Raji (cell line): ENCODE measurements around the gene SLC5A11.

Source experiments
- POLR2A ChIP-seq: IDR thresholded peaks from 2 replicates; pipeline ENCODE4 v1.6.1; 2011; ENCODE audit warnings: low read depth, low read length, control low read depth; ENCODE audit not compliant: insufficient read depth

Gene SLC5A11

GRCh38 chr16:24826817-24827566 lies 18.8 kb upstream of the SLC5A11 start:
- no peak for TF ChIP-seq POLR2A

GRCh38 chr16:24829153-24829552 lies 16.6 kb upstream of the SLC5A11 start:
- TF ChIP-seq POLR2A, result no peak

GRCh38 chr16:24833352-24833751 lies 12.4 kb upstream of the SLC5A11 start:
- no peak for TF ChIP-seq POLR2A

DNA sequence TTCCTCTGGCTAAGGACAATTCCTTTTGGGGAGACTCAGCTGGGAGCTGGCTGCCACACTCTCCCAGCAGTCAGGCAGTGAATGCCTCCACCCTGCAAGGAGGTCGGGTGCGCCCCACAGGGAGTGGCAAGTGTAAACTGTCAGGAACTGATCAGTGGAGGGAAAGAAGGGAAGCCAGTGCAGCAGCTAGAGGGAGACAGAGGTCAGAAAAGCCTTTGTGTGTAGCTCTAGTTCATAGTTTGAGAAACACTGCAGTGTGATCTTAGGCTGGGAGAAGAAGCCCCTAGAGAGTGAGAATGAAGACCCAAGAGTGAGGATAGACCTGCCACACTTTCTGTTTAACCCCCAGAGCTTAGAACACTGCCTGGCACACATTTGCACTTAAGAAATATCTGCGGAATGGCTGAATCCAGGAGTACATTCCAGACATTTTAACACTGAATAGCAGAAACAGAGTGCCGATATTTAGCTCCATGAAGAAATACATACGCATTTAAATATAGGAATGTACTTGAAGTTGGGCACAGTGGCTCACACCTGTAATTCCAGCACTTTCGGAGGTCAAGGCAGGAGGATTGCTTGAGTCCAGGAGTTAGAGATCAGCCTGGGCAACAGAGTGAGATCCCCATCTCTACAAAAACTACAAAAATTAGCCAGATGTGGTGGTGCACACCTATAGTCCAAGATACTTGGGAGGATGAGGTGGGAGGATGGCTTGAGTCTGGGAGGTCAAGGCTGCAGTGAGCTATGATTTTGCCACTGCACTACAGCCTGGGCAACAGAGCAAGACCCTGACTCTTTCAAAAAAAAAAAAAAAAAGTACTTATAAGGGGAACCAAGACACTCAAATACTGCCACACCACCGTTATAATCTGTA lies 11.1 kb upstream of the SLC5A11 start:
- no peak for TF ChIP-seq POLR2A

GRCh38 chr16:24836836-24837235 lies 8.9 kb upstream of the SLC5A11 start:
- no peak for TF ChIP-seq POLR2A

DNA sequence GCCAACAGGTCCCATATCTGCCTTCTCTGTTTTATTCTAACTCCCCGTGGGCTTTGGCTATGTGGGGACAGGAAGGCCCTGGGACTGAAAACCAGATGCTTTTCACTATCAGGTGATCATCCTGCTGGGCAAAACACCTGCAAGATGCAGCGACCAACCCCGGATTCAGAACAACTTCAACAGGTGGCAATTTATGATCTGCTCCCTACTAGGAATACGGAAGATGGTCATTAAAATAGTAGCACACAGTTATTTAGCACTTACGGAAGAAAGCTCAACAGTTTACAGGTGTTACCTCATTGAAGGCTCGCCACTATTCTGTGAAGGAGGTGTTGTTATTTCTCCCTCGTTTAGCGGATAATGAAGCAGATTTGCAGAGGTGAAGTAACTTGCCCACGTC lies 7.8 kb upstream of the SLC5A11 start:
- no peak for TF ChIP-seq POLR2A

DNA sequence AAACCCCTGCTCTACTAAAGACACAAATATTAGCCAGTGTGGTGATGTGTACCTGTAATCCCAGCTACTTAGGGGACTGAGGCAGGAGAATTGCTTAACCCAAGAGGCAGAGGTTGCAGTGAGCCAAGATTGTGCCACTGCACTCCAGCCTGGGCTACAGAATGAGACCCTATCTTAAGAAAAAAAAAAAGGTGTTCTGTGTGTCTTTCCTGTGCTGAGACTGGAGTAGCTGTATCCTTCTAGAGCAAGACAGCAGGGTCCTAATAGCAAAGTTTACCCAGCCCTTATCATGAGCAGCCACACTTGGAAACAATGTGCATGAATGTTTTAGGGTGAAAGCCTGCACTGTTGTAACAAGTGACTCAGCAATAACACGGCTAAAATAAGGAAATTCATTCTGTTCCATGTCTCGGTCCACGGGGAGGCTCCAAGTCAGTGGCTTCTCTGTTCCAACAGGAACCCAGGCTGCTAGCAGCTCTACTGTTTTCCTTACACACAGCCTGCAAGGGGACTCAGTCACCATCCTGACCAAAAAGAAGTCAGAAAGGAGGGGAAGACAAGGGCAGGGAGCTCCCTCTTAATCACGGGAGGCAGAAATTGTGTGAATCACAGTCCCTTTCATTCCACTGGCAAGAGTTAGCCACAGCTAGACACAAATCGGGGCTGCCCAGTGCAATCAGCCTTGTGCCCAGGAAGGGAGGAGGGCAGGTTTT lies 7.1 kb upstream of the SLC5A11 start:
- TF ChIP-seq POLR2A, result no peak

GRCh38 chr16:24839347-24839972 lies 6.3 kb upstream of the SLC5A11 start:
- no peak for TF ChIP-seq POLR2A

DNA sequence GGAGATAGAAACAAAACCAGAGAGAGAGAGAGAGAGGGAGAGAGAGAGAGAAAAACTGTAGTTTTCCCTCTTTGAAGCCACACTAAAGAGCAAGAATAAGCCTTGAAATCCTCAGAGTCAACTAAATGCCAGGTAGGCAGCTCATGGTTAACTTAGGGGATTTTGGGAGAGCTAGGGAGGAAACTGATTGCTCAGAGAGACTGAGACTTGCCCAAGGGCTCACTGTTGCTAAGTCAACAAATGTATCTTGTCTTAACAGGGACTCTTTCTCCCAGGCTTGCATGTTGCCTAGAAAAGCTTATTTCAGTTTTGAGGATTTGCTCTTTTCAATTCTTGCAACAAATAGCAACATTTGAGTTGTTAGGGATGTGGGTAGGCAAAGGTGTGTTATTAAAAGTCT lies 4.5 kb upstream of the SLC5A11 start:
- no peak for TF ChIP-seq POLR2A

DNA sequence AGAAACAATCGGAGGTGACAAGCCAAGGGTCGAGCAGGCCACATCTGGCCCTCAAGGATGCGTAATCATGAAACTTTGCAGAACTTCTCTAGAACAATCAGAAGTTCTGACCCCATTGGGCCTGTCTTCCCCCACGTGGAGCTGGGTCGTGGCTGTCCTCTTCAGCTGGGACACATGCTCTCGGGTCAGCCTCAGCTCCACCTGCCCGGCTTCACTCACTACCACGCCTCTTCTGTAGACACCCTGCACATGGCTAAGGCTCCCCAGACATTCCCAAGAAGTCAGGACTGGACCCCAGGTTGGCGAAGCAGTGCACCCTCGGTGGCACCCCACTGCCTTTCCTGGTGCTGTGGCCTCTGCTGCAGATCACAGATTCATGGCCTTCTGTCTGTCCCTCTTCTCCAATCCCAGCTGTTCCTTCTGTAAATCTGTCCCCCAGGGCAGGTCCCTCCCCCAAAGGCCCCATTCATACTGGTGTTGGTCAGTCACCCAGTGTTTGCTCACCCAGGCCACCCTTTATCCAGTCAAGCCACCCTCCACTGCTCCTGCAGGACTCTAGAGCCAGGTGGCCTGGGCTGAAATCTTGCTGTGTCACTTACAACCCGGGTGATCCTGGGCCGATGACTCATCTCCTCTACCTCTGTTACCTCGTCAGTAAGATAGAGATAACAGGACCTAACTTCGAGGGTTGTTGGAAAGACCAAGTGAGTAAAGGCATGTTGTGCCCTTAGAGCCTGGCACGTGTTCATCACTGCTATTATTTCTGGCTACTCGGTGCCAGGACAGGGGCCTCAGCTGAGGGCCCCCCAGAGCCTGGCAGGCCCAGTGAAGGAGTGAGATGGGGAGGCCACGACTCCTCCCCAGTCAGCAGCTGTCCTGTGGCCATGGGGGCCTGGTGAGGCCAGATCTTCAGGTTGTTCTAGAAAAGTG lies 1.4 kb upstream of the SLC5A11 start:
- TF ChIP-seq POLR2A, result no peak

DNA sequence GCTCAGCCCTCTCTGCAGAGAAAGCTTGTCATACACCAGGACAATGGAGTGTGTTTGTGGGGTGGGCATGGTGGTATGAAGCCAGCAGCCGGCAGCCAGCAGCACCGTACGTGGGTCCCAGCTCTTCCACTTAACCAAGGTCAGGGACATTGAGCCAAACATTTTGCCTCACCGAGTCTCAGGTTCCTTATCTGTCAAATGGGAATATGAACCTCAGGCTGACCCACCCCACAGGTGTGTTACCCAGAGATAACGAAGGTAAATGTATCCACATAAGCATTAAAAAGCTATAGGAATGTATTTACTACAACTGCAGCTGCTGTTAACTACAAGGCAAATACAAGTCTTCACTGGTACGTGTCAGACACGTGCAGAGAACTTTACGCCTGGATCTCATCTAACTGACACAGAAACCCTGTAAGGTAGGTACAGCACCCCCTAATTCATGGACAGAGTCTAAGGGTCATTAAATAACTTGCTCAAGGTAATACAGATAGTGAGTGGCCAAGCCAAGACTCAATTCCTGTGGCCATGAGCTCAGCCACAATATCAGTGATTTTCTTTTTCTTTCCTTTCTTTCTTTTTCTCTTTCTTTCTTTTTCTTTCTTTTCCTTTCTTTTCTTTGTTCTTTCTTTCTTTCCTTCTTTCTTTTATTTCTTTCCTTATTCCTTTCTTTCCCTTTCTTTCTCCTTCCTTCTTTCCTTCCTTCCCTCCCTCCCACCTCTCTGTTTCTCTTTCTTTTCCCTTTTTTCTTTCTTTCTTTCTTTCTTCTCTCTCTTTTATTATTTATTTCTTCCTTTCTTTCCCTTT lies 990 bp downstream of the SLC5A11 start:
- TF ChIP-seq POLR2A, result no peak

- no peak for TF ChIP-seq POLR2A
Observed at GRCh38 chr16:24847358-24847664, 1.5 kb downstream of the SLC5A11 start.

DNA sequence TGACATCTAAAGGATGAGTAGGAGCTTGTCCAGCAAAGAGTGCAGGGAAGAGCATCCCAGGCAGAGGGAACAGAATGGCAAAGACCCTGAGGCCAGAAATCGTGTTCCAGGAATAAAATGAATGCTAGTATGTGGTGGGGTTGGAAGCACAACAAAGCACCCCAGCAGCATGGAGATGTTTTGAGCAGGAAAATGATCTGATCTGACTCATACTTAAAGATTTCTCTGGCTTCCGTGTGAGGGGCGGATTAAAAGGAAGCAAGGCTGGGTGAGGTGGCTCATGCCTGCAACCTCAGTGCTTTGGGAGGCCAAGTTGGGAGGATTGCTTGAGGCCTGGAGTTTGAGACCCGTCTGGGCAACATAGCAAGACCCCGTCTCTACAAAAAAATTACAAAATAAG lies 2.3 kb downstream of the SLC5A11 start:
- TF ChIP-seq POLR2A, result no peak
